GM06990 (cell line): ENCODE measurements around the gene FBP1.
"Not testable (repeated sequence)": the region's sequence is repeated elsewhere in the genome, so short reads cannot be mapped to it uniquely, and the experiment has no call there.

Experiments
- DNase-seq: peaks from one replicate; pipeline ENCODE4 v3.0.0-alpha.2; 2011; ENCODE audit not compliant: insufficient read length; ENCODE audit errors: extremely low read depth
- H3K27me3 ChIP-seq: replicated peaks from 2 replicates; pipeline ENCODE4 v1.6.0; 2011; ENCODE audit warnings: low read length; ENCODE audit not compliant: control insufficient read depth, insufficient read depth
- H3K36me3 ChIP-seq: 2 replicates; pipeline ENCODE4 v1.5.1; 2011; ENCODE audit warnings: low read length; ENCODE audit not compliant: control insufficient read depth, insufficient read depth
- H3K4me3 ChIP-seq: replicated peaks from 2 replicates; pipeline ENCODE4 v1.5.1; 2011; ENCODE audit warnings: low read depth, mild to moderate bottlenecking, control low read depth, low read length
- TF ChIP-seq, protein P1 (sequence below): IDR thresholded peaks from 2 replicates; pipeline ENCODE4 v1.5.1; 2011; ENCODE audit warnings: low read length, control low read depth, mild to moderate bottlenecking, inconsistent platforms; ENCODE audit not compliant: insufficient read depth, poor library complexity, severe bottlenecking

FBP1 gene

GRCh38 chr9:94576131-94576530 is 63.2 kb downstream of the FBP1 start:
- TF ChIP-seq, protein P1, sequence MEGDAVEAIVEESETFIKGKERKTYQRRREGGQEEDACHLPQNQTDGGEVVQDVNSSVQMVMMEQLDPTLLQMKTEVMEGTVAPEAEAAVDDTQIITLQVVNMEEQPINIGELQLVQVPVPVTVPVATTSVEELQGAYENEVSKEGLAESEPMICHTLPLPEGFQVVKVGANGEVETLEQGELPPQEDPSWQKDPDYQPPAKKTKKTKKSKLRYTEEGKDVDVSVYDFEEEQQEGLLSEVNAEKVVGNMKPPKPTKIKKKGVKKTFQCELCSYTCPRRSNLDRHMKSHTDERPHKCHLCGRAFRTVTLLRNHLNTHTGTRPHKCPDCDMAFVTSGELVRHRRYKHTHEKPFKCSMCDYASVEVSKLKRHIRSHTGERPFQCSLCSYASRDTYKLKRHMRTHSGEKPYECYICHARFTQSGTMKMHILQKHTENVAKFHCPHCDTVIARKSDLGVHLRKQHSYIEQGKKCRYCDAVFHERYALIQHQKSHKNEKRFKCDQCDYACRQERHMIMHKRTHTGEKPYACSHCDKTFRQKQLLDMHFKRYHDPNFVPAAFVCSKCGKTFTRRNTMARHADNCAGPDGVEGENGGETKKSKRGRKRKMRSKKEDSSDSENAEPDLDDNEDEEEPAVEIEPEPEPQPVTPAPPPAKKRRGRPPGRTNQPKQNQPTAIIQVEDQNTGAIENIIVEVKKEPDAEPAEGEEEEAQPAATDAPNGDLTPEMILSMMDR, result no peak
- Histone ChIP-seq H3K27me3 (no peaks in the 10 kb centered on the region), H3K4me3 (no peak overlapping the region), H3K36me3 (no peaks in the 10 kb centered on the region)
- no peak for DNase-seq

DNA sequence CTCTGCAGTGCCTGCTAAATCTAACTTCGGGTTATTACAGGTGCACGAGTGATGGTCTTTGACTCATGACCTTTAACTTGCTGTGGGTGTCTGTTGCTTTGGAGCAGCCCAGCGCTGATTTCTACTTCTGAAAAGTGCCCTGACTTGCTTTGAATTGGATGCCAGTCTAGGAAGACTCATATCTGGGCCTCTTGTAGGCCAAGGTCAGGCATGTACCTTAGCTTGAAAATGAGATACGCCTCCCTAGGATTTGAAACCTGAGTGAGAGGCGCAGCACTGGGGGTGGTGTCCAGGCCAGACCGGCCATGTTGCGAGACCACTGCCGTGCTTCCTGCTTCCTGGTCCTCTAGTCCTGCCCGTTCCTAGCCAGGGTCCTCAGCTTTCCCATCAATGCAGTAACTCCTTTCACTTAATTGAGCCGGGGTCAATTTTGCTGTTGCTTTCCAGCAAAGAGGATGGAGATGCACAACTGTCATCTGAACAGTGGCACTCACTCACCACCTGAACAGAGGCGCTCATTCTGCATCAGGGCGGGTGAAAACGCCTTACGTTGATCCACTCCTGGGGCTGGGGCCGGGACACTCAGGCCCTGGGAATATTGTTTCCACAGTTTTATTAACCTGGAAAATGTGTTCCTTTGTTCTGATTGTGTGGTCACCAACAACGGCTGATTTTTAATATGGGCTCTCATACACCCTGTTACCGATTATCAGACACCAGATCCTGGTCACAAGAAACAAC is 70.2 kb downstream of the FBP1 start:
- TF ChIP-seq, protein P1, result no peak
- H3K36me3 ChIP-seq, result no peaks in the 10 kb centered on the region
- H3K4me3 ChIP-seq, result no peak overlapping the region
- DNase-seq, result no peak
- H3K27me3 ChIP-seq, result no peaks in the 10 kb centered on the region

DNA sequence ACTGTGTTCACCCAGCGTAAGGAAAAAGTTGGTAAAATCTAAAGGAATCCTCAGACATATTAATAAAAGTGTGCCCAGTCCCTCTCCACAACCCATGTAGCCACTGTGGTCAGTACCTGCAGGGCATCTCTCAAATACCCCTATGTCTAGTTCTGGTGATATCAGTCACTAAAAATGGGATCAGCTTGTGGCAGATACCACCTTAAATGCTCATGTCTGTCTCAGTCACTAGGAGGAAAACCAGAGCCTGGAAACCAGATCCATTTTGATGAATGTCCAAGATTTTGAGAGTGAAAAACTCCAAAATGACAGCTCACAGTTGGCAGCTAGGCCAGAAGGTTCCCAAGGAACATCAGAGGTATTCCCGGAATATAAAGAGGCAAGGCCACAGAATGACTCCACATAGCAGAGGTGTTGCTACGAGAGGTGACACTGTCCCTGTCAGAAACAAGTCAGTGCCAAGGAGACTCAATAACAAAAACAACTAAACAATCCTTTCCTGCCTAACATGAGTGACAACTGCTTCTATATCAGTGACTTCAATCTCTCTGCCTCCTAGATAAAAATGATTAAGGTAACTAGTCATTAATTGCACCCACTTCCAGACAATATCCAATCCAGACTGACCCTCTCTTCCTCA is 70.9 kb downstream of the FBP1 start:
- no peak for DNase-seq
- TF ChIP-seq, protein P1, result no peak

GRCh38 chr9:94567271-94567670 is 72.0 kb downstream of the FBP1 start:
- DNase-seq, result no peak
- Histone ChIP-seq H3K36me3 (no peaks in the 10 kb centered on the region), H3K27me3 (no peaks in the 10 kb centered on the region), H3K4me3 (no peak overlapping the region)
- TF ChIP-seq, protein P1, result no peak

More for the DNA sequence above, 70.9 kb downstream of the FBP1 start:
- no peak overlapping the region for H3K4me3 ChIP-seq
- H3K27me3 ChIP-seq, result no peaks in the 10 kb centered on the region
- H3K36me3 ChIP-seq, result no peaks in the 10 kb centered on the region

- Histone ChIP-seq H3K4me3 (no peak overlapping the region), H3K36me3 (no peaks in the 10 kb centered on the region), H3K27me3 (no peaks in the 10 kb centered on the region)
- no peak for DNase-seq
- TF ChIP-seq, protein P1, result no peak
Measured at GRCh38 chr9:94566550-94566949, 72.8 kb downstream of the FBP1 start.

DNA sequence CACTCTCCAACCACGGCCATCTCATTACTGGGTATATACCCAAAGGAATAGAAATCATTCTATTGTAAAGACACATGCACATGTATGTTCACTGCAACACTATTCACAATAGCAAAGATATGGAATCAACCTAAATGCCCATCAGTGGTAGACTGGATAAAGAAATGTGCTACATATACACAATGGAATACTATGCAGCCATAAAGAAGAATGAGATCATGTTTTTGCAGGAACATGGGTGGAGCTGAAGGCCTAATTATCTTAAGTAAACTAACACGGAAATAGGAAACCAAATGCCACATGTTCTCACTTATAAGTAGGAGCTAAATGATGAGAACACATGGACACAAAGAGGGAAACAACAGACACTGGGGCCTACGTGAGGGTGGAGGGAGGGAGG is 75.0 kb downstream of the FBP1 start:
- H3K36me3 ChIP-seq, H3K4me3 ChIP-seq, DNase-seq, H3K27me3 ChIP-seq: not testable (repeated sequence)
